IMR-90 (cell line): ENCODE data around the gene ZNF775. TPM values are rescaled to one million over a fixed set of nuclear protein-coding genes. Genes with fewer than 3 reads are reported as not detected.
A peak's percentile ranks its signal among the peaks of the same experiment; 100 is the strongest.

Source experiments
- ATAC-seq: fragments of 200-7000 bp; cut with Tn5 transposase; 2 replicates; pipeline ENCODE4 v1.9.1; 2020; ENCODE audit warnings: low read depth, mild to moderate bottlenecking, moderate library complexity
- BruUV-seq: library from RNA; stranded (reverse); fragments of 400-500 nt; replicated peaks from 2 replicates; lab custom pipeline; 2021; lab: Mats Ljungman, UMichigan
- CTCF ChIA-PET: fragments of 300-600 bp; formaldehyde crosslinking; extraction: SDS; loops from one replicate; lab custom pipeline; 2021; ENCODE audit warnings: antibody characterized with exemption; lab: Yijun Ruan, JAX
- POLR2A ChIA-PET: fragments of 300-600 bp; sonication (Branson Sonifier 250); formaldehyde crosslinking; loops from one replicate; lab custom pipeline; 2022; ENCODE audit warnings: antibody characterized with exemption; ENCODE audit not compliant: unreplicated experiment; lab: Charles Lee
- DNase-seq: peaks from one replicate; pipeline ENCODE4 v3.0.0; 2013
- H2AFZ ChIP-seq: replicated peaks from 2 replicates; pipeline ENCODE3; 2013; ENCODE audit warnings: low read length, mild to moderate bottlenecking; ENCODE audit not compliant: poor library complexity
- H2AK5ac ChIP-seq: 2 replicates; pipeline ENCODE4 v1.6.1; 2013; ENCODE audit warnings: low read depth, low read length, inconsistent platforms
- H2AK9ac ChIP-seq: replicated peaks from 2 replicates; pipeline ENCODE3; 2013; ENCODE audit warnings: mild to moderate bottlenecking, low read depth, low read length, moderate library complexity; ENCODE audit not compliant: poor library complexity
- H2BK120ac ChIP-seq: 2 replicates; pipeline ENCODE4 v1.6.1; 2013; ENCODE audit warnings: low read depth, low read length, inconsistent platforms
- H2BK15ac ChIP-seq: 3 replicates; pipeline ENCODE4 v1.6.1; 2013; ENCODE audit warnings: low read depth, low read length, inconsistent platforms
- H2BK20ac ChIP-seq: 2 replicates; pipeline ENCODE4 v1.6.1; 2013; ENCODE audit warnings: low read depth, mild to moderate bottlenecking, inconsistent platforms, low read length, moderate library complexity
- H2BK5ac ChIP-seq: 2 replicates; pipeline ENCODE4 v1.6.1; 2013; ENCODE audit warnings: mild to moderate bottlenecking, low read depth, low read length, inconsistent platforms; ENCODE audit not compliant: poor library complexity, severe bottlenecking
- H3K14ac ChIP-seq: replicated peaks from 2 replicates; pipeline ENCODE4 v1.6.1; 2013; ENCODE audit warnings: low read depth, low read length, inconsistent platforms
- H3K18ac ChIP-seq: 2 replicates; pipeline ENCODE4 v1.6.1; 2013; ENCODE audit warnings: low read depth, low read length, control low read depth
- H3K23ac ChIP-seq: 2 replicates; pipeline ENCODE4 v1.6.1; 2013; ENCODE audit warnings: low read depth, low read length, inconsistent platforms
- H3K27ac ChIP-seq: 2 replicates; pipeline ENCODE4 v1.5.1; 2013; ENCODE audit warnings: mild to moderate bottlenecking, control low read depth, low read length; ENCODE audit not compliant: insufficient read depth
- H3K27me3 ChIP-seq: 2 replicates; pipeline ENCODE4 v1.6.1; 2013; ENCODE audit warnings: low read length; ENCODE audit not compliant: control insufficient read depth, insufficient read depth
- H3K36me3 ChIP-seq: 2 replicates; pipeline ENCODE4 v1.6.1; 2013; ENCODE audit warnings: low read length, mixed read lengths; ENCODE audit not compliant: control insufficient read depth, insufficient read depth
- H3K4ac ChIP-seq: 2 replicates; pipeline ENCODE4 v1.6.1; 2013; ENCODE audit warnings: low read depth, low read length, inconsistent platforms
- H3K4me1 ChIP-seq: 2 replicates; pipeline ENCODE4 v1.6.1; 2013; ENCODE audit warnings: low read length, mixed read lengths; ENCODE audit not compliant: control insufficient read depth, insufficient read depth
- H3K4me2 ChIP-seq: 2 replicates; pipeline ENCODE4 v1.6.1; 2013; ENCODE audit warnings: low read depth, mild to moderate bottlenecking, control low read depth, low read length, moderate library complexity
- H3K4me3 ChIP-seq: 2 replicates; pipeline ENCODE4 v1.5.1; 2013; ENCODE audit warnings: low read depth, mild to moderate bottlenecking, control low read depth, low read length, moderate library complexity; ENCODE audit not compliant: insufficient read depth
- H3K56ac ChIP-seq: 2 replicates; pipeline ENCODE4 v1.6.1; 2013; ENCODE audit warnings: low read length, inconsistent platforms; ENCODE audit not compliant: insufficient read depth; ENCODE audit errors: extremely low read depth
- H3K79me1 ChIP-seq, 2 experiments: 2 replicates each; pipeline ENCODE4 v1.6.1; 2013; ENCODE audit warnings: low read length in 2 of 2, inconsistent platforms in 1 of 2, low read depth in 1 of 2
- H3K9ac ChIP-seq: 2 replicates; pipeline ENCODE4 v1.6.1; 2013; ENCODE audit warnings: low read depth, low read length, control low read depth
- H3K9me1 ChIP-seq: 2 replicates; pipeline ENCODE4 v1.6.1; 2013; ENCODE audit warnings: low read length, inconsistent platforms; ENCODE audit not compliant: insufficient read depth
- H3K9me3 ChIP-seq: 2 replicates; pipeline ENCODE4 v1.6.1; 2013; ENCODE audit warnings: low read length; ENCODE audit not compliant: control insufficient read depth, insufficient read depth
- H4K20me1 ChIP-seq: 2 replicates; pipeline ENCODE4 v1.6.1; 2013; ENCODE audit warnings: low read length, inconsistent platforms; ENCODE audit not compliant: insufficient read depth
- H4K5ac ChIP-seq: 2 replicates; pipeline ENCODE4 v1.6.1; 2013; ENCODE audit warnings: mild to moderate bottlenecking, low read depth, low read length, control low read depth
- H4K8ac ChIP-seq, 2 experiments: 2 replicates each; pipeline ENCODE4 v1.6.1; 2013; ENCODE audit warnings: low read depth in 2 of 2, low read length in 2 of 2, control low read depth in 1 of 2, inconsistent platforms in 1 of 2
- H4K91ac ChIP-seq: 2 replicates; pipeline ENCODE4 v1.6.1; 2013; ENCODE audit warnings: low read depth, low read length, inconsistent platforms; ENCODE audit not compliant: insufficient read depth
- BHLHE40 ChIP-seq: fragments of 150-350 bp; IDR thresholded peaks from 2 replicates; pipeline ENCODE4 v1.6.1; 2016; ENCODE audit warnings: mild to moderate bottlenecking, low read depth, low read length
- CEBPB ChIP-seq: IDR thresholded peaks from 2 replicates; pipeline ENCODE4 v1.6.1; 2012; ENCODE audit warnings: low read depth, low read length, improper control_type of control experiment
- MXI1 ChIP-seq: IDR thresholded peaks from 2 replicates; pipeline ENCODE4 v1.6.1; 2012; ENCODE audit warnings: low read depth, mild to moderate bottlenecking, low read length, moderate library complexity, borderline replicate concordance
- POLR2A ChIP-seq: IDR thresholded peaks from 2 replicates; pipeline ENCODE4 v1.6.1; 2012; ENCODE audit warnings: mild to moderate bottlenecking, low read depth, low read length
- RFX5 ChIP-seq: IDR thresholded peaks from 2 replicates; pipeline ENCODE4 v1.8.0; 2012; ENCODE audit warnings: low read depth, mild to moderate bottlenecking, low read length, moderate library complexity
- WGBS, 2 experiments: methylation state at CpG; one replicate each; pipeline versions ENCODE4 v1.1.5 to v1.1.7; 2013; ENCODE audit warnings: missing lambda C conversion rate in 2 of 2; ENCODE audit not compliant: insufficient read length in 1 of 2; ENCODE audit errors: extremely low coverage in 2 of 2; 5-methylcytosine and 5-hydroxymethylcytosine counted together
- dilution Hi-C: fragments of 300-500 bp; cut with HindIII; formaldehyde crosslinking; loops from one replicate; pipeline ENCODE4 v1.14.3; 2018; ENCODE audit warnings: low sequenced_read_pairs; ENCODE audit not compliant: unreplicated experiment
- in situ Hi-C: fragments of 300-500 bp; cut with MboI; formaldehyde crosslinking; loops from 3 replicates; pipeline ENCODE4 v1.14.3; 2019; ENCODE audit warnings: low sequenced_read_pairs, inconsistent platforms, mixed read lengths
- intact Hi-C: fragments of 100-400 bp; cut with micrococcal nuclease; formaldehyde crosslinking; loops from 2 replicates; pipeline ENCODE4 v1.10.0; 2022
- polyA plus RNA-seq, 3 experiments: library from polyadenylated mRNA; depleted of rRNA; stranded (reverse); fragments of >200 nt; gene quantifications; 2 replicates each; pipeline ENCODE4 v1.2.3, GENCODE V29; 2012; ENCODE audit warnings: low replicate concordance in 1 of 3
- total RNA-seq: library from RNA; depleted of rRNA; stranded (reverse); fragments of >200 nt; gene quantifications from 2 replicates; pipeline ENCODE4 v1.2.3, GENCODE V29; 2012
- TF ChIP-seq, protein P1 (sequence below): fragments of 150-350 bp; IDR thresholded peaks from 2 replicates; pipeline ENCODE4 v1.6.1; 2017; ENCODE audit warnings: mild to moderate bottlenecking, antibody characterized with exemption, low read length, low read depth

ZNF775 gene
- total and polyA plus RNA-seq, 2 of the 4 experiments (the other 2 are of a cell fraction) = 1.4 to 2.6 TPM

DNA sequence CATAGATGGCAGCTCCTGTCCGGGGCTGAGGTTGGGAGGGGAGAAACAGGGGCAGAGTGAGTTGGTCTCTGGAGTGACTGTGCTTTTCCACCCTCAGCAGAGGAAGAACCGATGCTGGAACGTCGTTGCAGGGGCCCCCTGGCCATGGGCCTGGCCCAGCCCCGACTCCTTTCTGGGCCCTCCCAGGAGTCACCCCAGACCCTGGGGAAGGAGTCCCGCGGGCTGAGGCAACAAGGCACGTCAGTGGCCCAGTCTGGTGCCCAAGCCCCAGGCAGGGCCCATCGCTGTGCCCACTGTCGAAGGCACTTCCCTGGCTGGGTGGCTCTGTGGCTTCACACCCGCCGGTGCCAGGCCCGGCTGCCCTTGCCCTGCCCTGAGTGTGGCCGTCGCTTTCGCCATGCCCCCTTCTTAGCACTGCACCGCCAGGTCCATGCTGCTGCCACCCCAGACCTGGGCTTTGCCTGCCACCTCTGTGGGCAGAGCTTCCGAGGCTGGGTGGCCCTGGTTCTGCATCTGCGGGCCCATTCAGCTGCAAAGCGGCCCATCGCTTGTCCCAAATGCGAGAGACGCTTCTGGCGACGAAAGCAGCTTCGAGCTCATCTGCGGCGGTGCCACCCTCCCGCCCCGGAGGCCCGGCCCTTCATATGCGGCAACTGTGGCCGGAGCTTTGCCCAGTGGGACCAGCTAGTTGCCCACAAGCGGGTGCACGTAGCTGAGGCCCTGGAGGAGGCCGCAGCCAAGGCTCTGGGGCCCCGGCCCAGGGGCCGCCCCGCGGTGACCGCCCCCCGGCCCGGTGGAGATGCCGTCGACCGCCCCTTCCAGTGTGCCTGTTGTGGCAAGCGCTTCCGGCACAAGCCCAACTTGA, 7.8 kb upstream of the ZNF775 start:
- no peak overlapping the region for H4K91ac ChIP-seq
- ChIA-PET POLR2A (interaction anchor here (0.5 kb wide), 1 partner anchor 18 kb away, joined by 3 read pairs; no protein-coding TSS in a partner anchor), CTCF (interaction anchor here (0.5 to 1.2 kb wide), 3 partner anchors 15 to 28 kb away, joined by 3 read pairs; no protein-coding TSS in a partner anchor)
- peak overlapping the region; percentile 31 for H2BK5ac ChIP-seq
- H2BK15ac ChIP-seq = no peak overlapping the region
- peaks cover 18% of the 10 kb centered on the region for H3K4me1 ChIP-seq
- TF ChIP-seq MXI1 (no peak), RFX5 (no peak), CEBPB (no peak), POLR2A (no peak), BHLHE40 (no peak)
- TF ChIP-seq, protein P1, sequence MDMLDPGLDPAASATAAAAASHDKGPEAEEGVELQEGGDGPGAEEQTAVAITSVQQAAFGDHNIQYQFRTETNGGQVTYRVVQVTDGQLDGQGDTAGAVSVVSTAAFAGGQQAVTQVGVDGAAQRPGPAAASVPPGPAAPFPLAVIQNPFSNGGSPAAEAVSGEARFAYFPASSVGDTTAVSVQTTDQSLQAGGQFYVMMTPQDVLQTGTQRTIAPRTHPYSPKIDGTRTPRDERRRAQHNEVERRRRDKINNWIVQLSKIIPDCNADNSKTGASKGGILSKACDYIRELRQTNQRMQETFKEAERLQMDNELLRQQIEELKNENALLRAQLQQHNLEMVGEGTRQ = no peak
- H2BK20ac ChIP-seq = no peak overlapping the region; the same call in 1 of the 2 replicates
- no peak overlapping the region for H2AK5ac ChIP-seq
- no TSS peak for BruUV-seq
- ATAC-seq (no peak), DNase-seq (no peak)
- H3K4ac ChIP-seq = peak overlapping the region; percentile 67
- intact Hi-C loops (no loop called here), in situ Hi-C loops (no loop called here), dilution Hi-C loops (no loop called here)
- 92% methylated on average over 33 of the region's 48 CpGs; no CpG with 5 or more reads in 1 of the 2 experiments for WGBS, 2 experiments
- no peaks in the 10 kb centered on the region for H3K9me3 ChIP-seq
- H4K5ac ChIP-seq = no peak overlapping the region
- peaks cover 9% of the 10 kb centered on the region for H4K20me1 ChIP-seq
- H3K9ac ChIP-seq = peak overlapping the region; percentile 20; the same call in 1 of the 2 replicates
- H2AFZ ChIP-seq = peak overlapping the region; percentile 54
- H2BK120ac ChIP-seq = no peak overlapping the region
- peaks cover 38% of the 10 kb centered on the region for H3K36me3 ChIP-seq
- H3K18ac ChIP-seq = no peak overlapping the region
- no peak overlapping the region for H3K4me3 ChIP-seq
- no peaks in the 10 kb centered on the region; the same call in 1 of the 2 replicates for H3K9me1 ChIP-seq
- H3K56ac ChIP-seq = no peak overlapping the region
- peak overlapping the region; percentile 63; the same call in 1 of the 2 replicates for H3K27ac ChIP-seq
- H4K8ac ChIP-seq = 0 out of 4 replicates have a peak overlapping the region, but pooled peaks of 1 of the 2 experiments have one; percentile 5
- no peak overlapping the region for H3K14ac ChIP-seq
- peaks cover 21 to 44% of the 10 kb centered on the region in 2 experiments; a peak in 3 of 4 replicates for H3K79me1 ChIP-seq
- H3K27me3 ChIP-seq = no peaks in the 10 kb centered on the region
- H2AK9ac ChIP-seq = peak overlapping the region; percentile 80
- H3K4me2 ChIP-seq = no peak overlapping the region; the same call in 1 of the 2 replicates
- no peak overlapping the region for H3K23ac ChIP-seq
